ENCODE results near the gene CFAP100. TPM values are rescaled to one million over a fixed set of nuclear protein-coding genes. Genes with fewer than 3 reads are reported as not detected.

Gene CFAP100
- total and polyA plus RNA-seq, 4 donors: not detected

DNA sequence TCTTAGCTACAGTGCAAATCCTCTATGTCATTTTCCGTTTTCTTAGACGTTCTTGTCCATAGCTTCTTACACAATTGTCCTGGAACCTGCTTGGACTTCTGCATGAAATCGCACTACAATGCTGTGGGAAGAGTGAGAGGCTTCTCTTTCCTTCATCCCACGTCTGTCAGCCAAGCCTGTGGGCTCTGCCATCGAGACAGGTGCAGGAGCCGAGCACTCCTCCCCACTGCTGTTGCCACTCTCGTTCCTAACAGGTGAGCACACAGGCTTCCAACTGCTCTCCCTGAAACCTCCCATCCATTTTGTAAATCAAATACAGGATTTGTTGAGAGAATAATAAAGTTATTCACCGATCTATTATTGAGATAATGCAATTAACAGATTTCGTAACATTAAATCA is 57.5 kb downstream of the CFAP100 start:
- ATAC-seq (ENCODE audit: low FRiP score) (no peak), DNase-seq (peak in 1 of 2 donors; percentile 37)
- Histone ChIP-seq H3K36me3 (ENCODE audit: control insufficient read depth in 1 of 2, insufficient read depth in 2 of 2, low read length in 1 of 2) (peaks cover 0 to 5% of the 10 kb centered on the region in 2 donors), H3K27me3 (ENCODE audit: control insufficient read depth in 1 of 2, insufficient read depth in 2 of 2, low read length in 1 of 2) (no peaks in the 10 kb centered on the region), H3K4me3 (ENCODE audit: low read length in 2 of 2) (no peak overlapping the region), H3K27ac (ENCODE audit: low read depth in 1 of 2, low read length in 2 of 2) (no peak overlapping the region), H3K4me1 (ENCODE audit: control insufficient read depth in 1 of 2, insufficient read depth in 2 of 2, low read length in 2 of 2) (no peaks in the 10 kb centered on the region), H3K9me3 (ENCODE audit: control insufficient read depth, low read length) (no peaks in the 10 kb centered on the region)
- intact Hi-C loops (cut with DNase I): no loop called here
- WGBS, 2 donors: 87 to 88% methylated on average over 9 of the region's 9 CpGs

DNA sequence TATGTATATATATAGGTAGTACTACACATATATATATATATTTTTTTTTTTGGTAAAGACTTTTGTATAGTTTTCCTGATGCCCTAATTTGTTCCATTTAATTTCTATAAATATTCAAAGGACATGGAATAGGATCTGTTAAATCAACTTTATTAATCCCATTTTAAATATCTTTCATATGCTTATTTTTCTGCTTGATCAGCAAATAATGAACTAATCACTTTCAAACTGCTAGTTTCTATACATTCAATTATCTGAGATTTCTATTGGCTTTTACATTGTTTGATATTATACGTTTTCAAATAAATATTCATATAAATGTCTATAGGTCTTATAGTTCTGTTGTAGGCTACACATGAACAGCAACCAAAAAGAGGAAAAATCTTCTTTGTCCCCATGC is 59.3 kb downstream of the CFAP100 start:
- Histone ChIP-seq H3K36me3 (ENCODE audit: control insufficient read depth in 1 of 2, insufficient read depth in 2 of 2, low read length in 1 of 2) (peaks cover 0 to 5% of the 10 kb centered on the region in 2 donors), H3K27ac (ENCODE audit: low read depth in 1 of 2, low read length in 2 of 2) (no peak overlapping the region), H3K4me1 (ENCODE audit: control insufficient read depth in 1 of 2, insufficient read depth in 2 of 2, low read length in 2 of 2) (no peaks in the 10 kb centered on the region), H3K9me3 (ENCODE audit: control insufficient read depth, low read length) (no peaks in the 10 kb centered on the region), H3K4me3 (ENCODE audit: low read length in 2 of 2) (no peak overlapping the region), H3K27me3 (ENCODE audit: control insufficient read depth in 1 of 2, insufficient read depth in 2 of 2, low read length in 1 of 2) (no peaks in the 10 kb centered on the region)
- ATAC-seq (ENCODE audit: low FRiP score) (no peak), DNase-seq (no peak)
- intact Hi-C loops (cut with DNase I): no loop called here
- WGBS, 2 donors: 80 to 83% methylated on average over 1 of the region's 1 CpG

DNA sequence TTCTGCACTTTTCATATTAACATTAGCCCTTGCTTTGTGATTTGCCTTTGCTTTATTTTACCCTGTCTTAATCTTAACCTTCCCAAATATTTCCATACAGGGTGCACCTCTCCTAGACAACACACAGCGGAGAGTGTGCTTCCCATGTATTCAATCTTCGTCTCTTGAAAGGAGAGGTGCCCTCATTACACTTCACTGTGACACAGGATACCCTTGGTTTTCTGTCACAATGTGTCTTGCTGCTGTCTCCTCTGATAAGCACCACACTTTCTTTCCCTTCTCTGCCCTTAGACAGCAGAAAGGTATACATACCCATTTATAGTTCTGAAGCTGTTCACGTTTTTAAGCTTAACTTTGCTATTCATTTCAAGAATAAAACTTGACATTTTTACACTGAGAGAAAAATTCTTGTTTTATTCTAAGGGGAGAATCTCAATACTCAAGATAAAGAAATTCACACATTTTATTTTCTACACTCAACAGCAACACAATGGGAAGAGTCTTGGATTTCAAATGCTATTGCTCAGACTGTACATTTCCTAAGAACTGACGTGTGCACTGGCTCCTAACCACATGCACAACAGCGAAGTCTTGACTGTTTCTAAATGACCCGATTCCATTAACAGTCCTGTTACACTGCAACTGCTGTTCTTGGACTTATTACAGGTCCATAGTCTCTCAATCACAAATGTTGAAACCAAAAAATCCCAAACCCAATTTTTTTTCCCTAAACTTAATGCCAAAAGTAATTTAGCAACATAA is 59.9 kb downstream of the CFAP100 start:
- 53 to 54% methylated on average over 6 of the region's 6 CpGs for WGBS, 2 donors
- Histone ChIP-seq H3K27me3 (ENCODE audit: control insufficient read depth in 1 of 2, insufficient read depth in 2 of 2, low read length in 1 of 2) (no peaks in the 10 kb centered on the region), H3K4me3 (ENCODE audit: low read length in 2 of 2) (no peak overlapping the region), H3K27ac (ENCODE audit: low read depth in 1 of 2, low read length in 2 of 2) (no peak overlapping the region), H3K36me3 (ENCODE audit: control insufficient read depth in 1 of 2, insufficient read depth in 2 of 2, low read length in 1 of 2) (peaks cover 0 to 5% of the 10 kb centered on the region in 2 donors), H3K9me3 (ENCODE audit: control insufficient read depth, low read length) (no peaks in the 10 kb centered on the region), H3K4me1 (ENCODE audit: control insufficient read depth in 1 of 2, insufficient read depth in 2 of 2, low read length in 2 of 2) (no peaks in the 10 kb centered on the region)
- ATAC-seq (ENCODE audit: low FRiP score) (no peak), DNase-seq (no peak)
- intact Hi-C loops (cut with DNase I): no loop called here

DNA sequence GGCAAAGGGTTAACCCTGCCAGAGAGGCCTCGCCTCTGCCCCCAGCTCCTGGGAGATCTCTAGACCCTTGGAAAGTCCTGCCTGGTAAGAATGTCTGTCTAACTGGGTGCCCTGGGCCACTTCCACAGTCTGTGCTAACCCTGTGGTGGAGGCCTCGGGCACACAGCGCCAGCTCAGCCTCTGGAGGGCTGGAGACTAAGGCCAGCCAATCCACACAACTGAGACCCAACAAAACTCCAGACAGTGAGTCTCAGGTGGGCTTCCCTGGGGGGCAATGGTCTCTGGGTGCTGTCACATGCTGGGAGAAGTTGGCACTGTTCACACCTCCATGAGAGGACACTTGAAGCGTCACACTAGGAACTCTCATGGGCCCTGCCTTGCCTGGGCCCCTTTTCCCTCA is 61.5 kb downstream of the CFAP100 start:
- H3K4me1 ChIP-seq (ENCODE audit: control insufficient read depth in 1 of 2, insufficient read depth in 2 of 2, low read length in 2 of 2): no peaks in the 10 kb centered on the region
- intact Hi-C loops (cut with DNase I): no loop called here
- H3K27me3 ChIP-seq (ENCODE audit: control insufficient read depth in 1 of 2, insufficient read depth in 2 of 2, low read length in 1 of 2): no peaks in the 10 kb centered on the region
- H3K36me3 ChIP-seq (ENCODE audit: control insufficient read depth in 1 of 2, insufficient read depth in 2 of 2, low read length in 1 of 2): peaks cover 0 to 6% of the 10 kb centered on the region in 2 donors
- no peak overlapping the region for H3K27ac ChIP-seq (ENCODE audit: low read depth in 1 of 2, low read length in 2 of 2)
- H3K4me3 ChIP-seq (ENCODE audit: low read length in 2 of 2): no peak overlapping the region
- ATAC-seq (ENCODE audit: low FRiP score): no peak
- no peaks in the 10 kb centered on the region for H3K9me3 ChIP-seq (ENCODE audit: control insufficient read depth, low read length)
- 63 to 65% methylated on average over 4 of the region's 4 CpGs for WGBS, 2 donors
- DNase-seq: peak in 1 of 2 donors; percentile 63

DNA sequence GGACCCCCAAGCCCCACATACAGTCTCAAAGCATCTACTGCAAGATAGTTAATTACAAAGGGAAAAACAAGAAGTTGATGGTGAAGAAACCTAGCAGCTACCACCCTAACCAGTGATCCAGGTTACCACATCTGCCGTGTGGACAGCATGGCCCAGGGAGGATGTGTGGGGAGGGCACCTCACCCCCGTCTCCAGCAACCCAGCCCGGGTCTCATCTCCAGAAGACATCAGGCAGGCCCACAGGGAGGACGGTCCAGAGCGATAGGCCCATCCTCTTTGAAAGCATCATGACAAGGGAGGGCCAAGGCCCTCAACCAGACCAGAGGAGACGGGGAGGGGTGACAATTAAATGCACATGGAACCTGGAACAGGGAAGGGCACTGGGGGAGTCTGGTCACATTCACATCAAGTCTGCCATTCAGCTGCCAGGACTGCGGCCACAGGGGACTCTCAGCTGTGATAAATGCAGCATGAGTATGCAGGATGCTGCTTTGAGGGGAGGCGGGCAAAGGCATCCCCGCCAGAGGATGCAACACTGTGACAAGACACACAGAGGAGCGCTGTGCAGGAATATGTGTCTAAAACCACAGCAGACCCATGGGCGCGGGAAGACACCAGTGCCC is 62.2 kb downstream of the CFAP100 start:
- Histone ChIP-seq H3K9me3 (ENCODE audit: control insufficient read depth, low read length) (no peaks in the 10 kb centered on the region), H3K36me3 (ENCODE audit: control insufficient read depth in 1 of 2, insufficient read depth in 2 of 2, low read length in 1 of 2) (peaks cover 0 to 4% of the 10 kb centered on the region in 2 donors)

DNA sequence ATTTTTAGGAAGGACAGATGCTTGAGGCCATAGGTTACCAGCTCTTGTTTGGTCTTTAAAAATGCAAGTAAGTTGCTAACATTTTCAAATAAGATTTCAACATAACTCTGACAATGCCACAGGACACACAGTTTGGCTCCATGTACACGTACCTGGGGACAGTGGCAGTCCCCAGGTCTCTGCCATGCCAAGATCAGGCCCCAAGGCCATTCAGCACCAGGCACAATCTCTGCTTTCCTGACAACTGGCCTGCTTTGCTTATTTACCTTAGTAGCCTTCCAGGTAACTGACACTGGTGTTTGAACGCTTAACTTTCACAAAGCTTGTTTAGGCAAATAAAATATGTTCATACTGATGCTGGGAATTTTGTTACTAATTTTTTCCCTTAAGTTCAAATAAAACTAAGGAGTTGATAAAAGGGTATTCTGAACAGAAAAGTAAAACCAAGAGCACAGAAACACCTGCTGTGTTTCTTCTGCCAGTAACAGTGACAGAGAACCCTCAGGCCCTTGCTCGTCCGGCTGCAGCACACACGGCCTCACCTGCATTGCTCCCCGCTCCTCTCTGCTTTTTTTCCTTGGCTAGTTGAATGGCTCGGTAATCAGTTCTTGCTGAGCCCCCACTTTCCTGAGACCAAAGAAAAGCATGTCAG is 64.5 kb downstream of the CFAP100 start:
- Histone ChIP-seq H3K4me1 (ENCODE audit: control insufficient read depth in 1 of 2, insufficient read depth in 2 of 2, low read length in 2 of 2) (no peaks in the 10 kb centered on the region), H3K27me3 (ENCODE audit: control insufficient read depth in 1 of 2, insufficient read depth in 2 of 2, low read length in 1 of 2) (no peaks in the 10 kb centered on the region), H3K36me3 (ENCODE audit: control insufficient read depth in 1 of 2, insufficient read depth in 2 of 2, low read length in 1 of 2) (peaks cover 0 to 4% of the 10 kb centered on the region in 2 donors), H3K27ac (ENCODE audit: low read depth in 1 of 2, low read length in 2 of 2) (no peak overlapping the region), H3K4me3 (ENCODE audit: low read length in 2 of 2) (no peak overlapping the region), H3K9me3 (ENCODE audit: control insufficient read depth, low read length) (no peaks in the 10 kb centered on the region)
- WGBS, 2 donors: 82 to 83% methylated on average over 7 of the region's 7 CpGs
- ATAC-seq (ENCODE audit: low FRiP score): no peak
- intact Hi-C loops (cut with DNase I): no loop called here
- no peak for DNase-seq

More for the DNA sequence above, 62.2 kb downstream of the CFAP100 start:
- 81 to 89% methylated on average over 12 of the region's 12 CpGs for WGBS, 2 donors
- Histone ChIP-seq H3K27me3 (ENCODE audit: control insufficient read depth in 1 of 2, insufficient read depth in 2 of 2, low read length in 1 of 2) (no peaks in the 10 kb centered on the region), H3K27ac (ENCODE audit: low read depth in 1 of 2, low read length in 2 of 2) (no peak overlapping the region), H3K4me1 (ENCODE audit: control insufficient read depth in 1 of 2, insufficient read depth in 2 of 2, low read length in 2 of 2) (no peaks in the 10 kb centered on the region), H3K4me3 (ENCODE audit: low read length in 2 of 2) (no peak overlapping the region)
- intact Hi-C loops (cut with DNase I): no loop called here
- ATAC-seq (ENCODE audit: low FRiP score) (no peak), DNase-seq (peak in 1 of 2 donors; percentile 32)

DNA sequence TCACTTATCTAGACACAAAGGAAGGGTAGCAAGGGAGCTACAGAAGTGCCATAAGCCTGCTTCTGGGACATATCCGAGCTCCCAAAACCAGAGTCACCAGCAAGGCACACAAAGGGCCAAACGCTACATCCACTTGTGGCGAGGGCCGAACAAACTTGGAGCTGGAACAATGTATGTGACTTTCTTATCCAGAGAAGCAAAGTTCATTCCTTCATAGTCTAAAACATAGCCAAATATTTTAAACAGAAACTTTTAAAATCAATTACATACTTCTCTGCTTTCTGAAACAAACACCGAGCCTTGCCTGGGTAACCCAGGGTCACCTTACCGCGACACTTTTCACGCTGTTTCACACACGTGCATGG is 65.0 kb downstream of the CFAP100 start:
- Histone ChIP-seq H3K36me3 (ENCODE audit: control insufficient read depth in 1 of 2, insufficient read depth in 2 of 2, low read length in 1 of 2) (peaks cover 2 to 7% of the 10 kb centered on the region in 2 donors), H3K4me1 (ENCODE audit: control insufficient read depth in 1 of 2, insufficient read depth in 2 of 2, low read length in 2 of 2) (no peaks in the 10 kb centered on the region), H3K4me3 (ENCODE audit: low read length in 2 of 2) (no peak overlapping the region), H3K27ac (ENCODE audit: low read depth in 1 of 2, low read length in 2 of 2) (no peak overlapping the region), H3K9me3 (ENCODE audit: control insufficient read depth, low read length) (no peaks in the 10 kb centered on the region), H3K27me3 (ENCODE audit: control insufficient read depth in 1 of 2, insufficient read depth in 2 of 2, low read length in 1 of 2) (no peaks in the 10 kb centered on the region)
- DNase-seq: peak in 1 of 2 donors; percentile 35
- no peak for ATAC-seq (ENCODE audit: low FRiP score)
- intact Hi-C loops (cut with DNase I): no loop called here
- 80 to 82% methylated on average over 9 of the region's 9 CpGs for WGBS, 2 donors

DNA sequence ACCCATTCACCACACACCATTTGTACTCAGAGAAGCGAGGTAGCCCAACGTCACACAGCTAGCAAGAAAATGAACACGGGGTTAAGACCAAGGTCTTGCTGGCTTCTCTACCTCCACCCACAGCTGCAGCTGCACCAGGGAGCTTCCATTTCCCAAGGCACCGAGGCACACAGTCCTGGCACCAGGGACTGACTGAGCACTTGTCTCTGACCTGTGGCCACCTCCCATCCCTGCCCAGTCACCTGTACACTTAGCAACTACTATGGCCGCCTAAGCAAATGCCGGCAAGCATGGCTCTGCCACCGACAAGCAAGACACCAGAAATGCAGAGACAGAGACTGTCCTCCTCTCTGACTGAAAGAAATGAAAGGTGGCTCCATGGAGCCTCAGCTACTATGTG is 65.7 kb downstream of the CFAP100 start:
- no peak for ATAC-seq (ENCODE audit: low FRiP score)
- Histone ChIP-seq H3K27ac (ENCODE audit: low read depth in 1 of 2, low read length in 2 of 2) (no peak overlapping the region), H3K9me3 (ENCODE audit: control insufficient read depth, low read length) (no peaks in the 10 kb centered on the region), H3K4me1 (ENCODE audit: control insufficient read depth in 1 of 2, insufficient read depth in 2 of 2, low read length in 2 of 2) (no peaks in the 10 kb centered on the region), H3K4me3 (ENCODE audit: low read length in 2 of 2) (no peak overlapping the region), H3K36me3 (ENCODE audit: control insufficient read depth in 1 of 2, insufficient read depth in 2 of 2, low read length in 1 of 2) (peaks cover 2 to 12% of the 10 kb centered on the region in 2 donors), H3K27me3 (ENCODE audit: control insufficient read depth in 1 of 2, insufficient read depth in 2 of 2, low read length in 1 of 2) (no peaks in the 10 kb centered on the region)
- DNase-seq: peak in 1 of 2 donors; percentile 31
- 78 to 89% methylated on average over 7 of the region's 7 CpGs for WGBS, 2 donors
- intact Hi-C loops (cut with DNase I): no loop called here

Data from aorta (tissue), 5 donors.